HEK293 (cell line): ENCODE data around the gene KIF5A.
A peak's percentile ranks its signal among the peaks of the same experiment; 100 is the strongest.

Experiments
- GFI1B ChIP-seq: fragments of 450-650 bp; formaldehyde crosslinking; IDR thresholded peaks from 2 replicates; pipeline ENCODE4 v1.5.1; 2016; ENCODE audit warnings: missing biosample characterization, missing genetic modification characterization
- GLI4 ChIP-seq: fragments of 450-650 bp; formaldehyde crosslinking; IDR thresholded peaks from 2 replicates; pipeline ENCODE4 v1.5.1; 2016; ENCODE audit warnings: missing biosample characterization, missing genetic modification characterization
- HOXA7 ChIP-seq: sonication (generic); formaldehyde crosslinking; IDR thresholded peaks from 2 replicates; pipeline ENCODE4 v1.8.1; 2022; ENCODE audit warnings: missing genetic modification reagents, borderline replicate concordance
- IKZF3 ChIP-seq: fragments of 450-650 bp; IDR thresholded peaks from 2 replicates; pipeline ENCODE4 v1.5.0; 2018; ENCODE audit warnings: missing biosample characterization, mild to moderate bottlenecking, missing genetic modification characterization, moderate library complexity
- OSR2 ChIP-seq: fragments of 450-650 bp; formaldehyde crosslinking; IDR thresholded peaks from 2 replicates; pipeline ENCODE4 v1.5.1; 2016; ENCODE audit warnings: missing biosample characterization, missing genetic modification characterization
- ZFP3 ChIP-seq: fragments of 450-650 bp; formaldehyde crosslinking; IDR thresholded peaks from 2 replicates; pipeline ENCODE4 v1.5.1; 2016; ENCODE audit warnings: low read depth, missing biosample characterization, missing genetic modification characterization
- ZFP41 ChIP-seq: fragments of 450-650 bp; formaldehyde crosslinking; IDR thresholded peaks from 2 replicates; pipeline ENCODE4 v1.5.1; 2016; ENCODE audit warnings: missing biosample characterization, missing genetic modification characterization, borderline replicate concordance
- ZFP69B ChIP-seq: fragments of 450-650 bp; formaldehyde crosslinking; IDR thresholded peaks from 2 replicates; pipeline ENCODE4 v1.5.1; 2016; ENCODE audit warnings: missing biosample characterization, missing genetic modification characterization
- ZNF112 ChIP-seq: fragments of 450-650 bp; formaldehyde crosslinking; IDR thresholded peaks from 2 replicates; pipeline ENCODE4 v1.5.0; 2017; ENCODE audit warnings: missing biosample characterization, missing genetic modification characterization
- ZNF132 ChIP-seq: fragments of 450-650 bp; formaldehyde crosslinking; IDR thresholded peaks from 2 replicates; pipeline ENCODE4 v1.5.1; 2017; ENCODE audit warnings: missing biosample characterization, missing genetic modification characterization, borderline replicate concordance
- ZNF335 ChIP-seq: fragments of 450-650 bp; formaldehyde crosslinking; conservative IDR thresholded peaks from 2 replicates; pipeline ENCODE4 v1.5.1; 2016; ENCODE audit warnings: missing biosample characterization, missing genetic modification characterization
- ZNF354C ChIP-seq: fragments of 450-650 bp; formaldehyde crosslinking; IDR thresholded peaks from 2 replicates; pipeline ENCODE4 v1.5.1; 2016; ENCODE audit warnings: missing biosample characterization, missing genetic modification characterization, low read depth, borderline replicate concordance
- ZNF391 ChIP-seq: fragments of 450-650 bp; formaldehyde crosslinking; IDR thresholded peaks from 2 replicates; pipeline ENCODE4 v1.5.1; 2016; ENCODE audit warnings: low read depth, missing biosample characterization, missing genetic modification characterization, borderline replicate concordance
- ZNF416 ChIP-seq: fragments of 450-650 bp; formaldehyde crosslinking; IDR thresholded peaks from 2 replicates; pipeline ENCODE4 v1.5.1; 2016; ENCODE audit warnings: missing biosample characterization, missing genetic modification characterization
- ZNF48 ChIP-seq: fragments of 450-650 bp; formaldehyde crosslinking; IDR thresholded peaks from 2 replicates; pipeline ENCODE4 v1.5.1; 2016; ENCODE audit warnings: missing biosample characterization, missing genetic modification characterization
- ZNF529 ChIP-seq: fragments of 450-650 bp; formaldehyde crosslinking; IDR thresholded peaks from 2 replicates; pipeline ENCODE4 v1.5.1; 2017; ENCODE audit warnings: missing genetic modification characterization, missing biosample characterization; ENCODE audit not compliant: insufficient replicate concordance
- ZNF621 ChIP-seq: fragments of 450-650 bp; formaldehyde crosslinking; IDR thresholded peaks from 2 replicates; pipeline ENCODE4 v1.5.1; 2017; ENCODE audit warnings: missing biosample characterization, missing genetic modification characterization
- ZNF664 ChIP-seq: fragments of 450-650 bp; formaldehyde crosslinking; IDR thresholded peaks from 2 replicates; pipeline ENCODE4 v1.5.1; 2016; ENCODE audit warnings: missing biosample characterization, missing genetic modification characterization
- TF ChIP-seq, protein P1 (sequence below): fragments of 450-650 bp; formaldehyde crosslinking; IDR thresholded peaks from 2 replicates; pipeline ENCODE4 v1.5.1; 2016; ENCODE audit warnings: missing biosample characterization, missing genetic modification characterization, borderline replicate concordance
- TF ChIP-seq, protein P2 (sequence below): fragments of 450-650 bp; formaldehyde crosslinking; IDR thresholded peaks from 2 replicates; pipeline ENCODE4 v1.5.1; 2016; ENCODE audit warnings: missing biosample characterization, missing genetic modification characterization, low read depth
- TF ChIP-seq, protein P3 (sequence below): fragments of 450-650 bp; formaldehyde crosslinking; IDR thresholded peaks from 2 replicates; pipeline ENCODE4 v1.5.1; 2016; ENCODE audit warnings: missing biosample characterization, missing genetic modification characterization
- TF ChIP-seq, protein P4 (sequence below): fragments of 450-650 bp; formaldehyde crosslinking; IDR thresholded peaks from 2 replicates; pipeline ENCODE4 v1.5.1; 2016; ENCODE audit warnings: missing biosample characterization, missing genetic modification characterization
- TF ChIP-seq, protein P5 (sequence below): fragments of 450-650 bp; formaldehyde crosslinking; IDR thresholded peaks from 2 replicates; pipeline ENCODE4 v1.5.1; 2017; ENCODE audit warnings: missing biosample characterization, missing genetic modification characterization
- TF ChIP-seq, protein P6 (sequence below): fragments of 450-650 bp; formaldehyde crosslinking; IDR thresholded peaks from 2 replicates; pipeline ENCODE4 v1.5.1; 2017; ENCODE audit warnings: missing biosample characterization, missing genetic modification characterization
- TF ChIP-seq, protein P7 (sequence below): fragments of 450-650 bp; formaldehyde crosslinking; IDR thresholded peaks from 2 replicates; pipeline ENCODE4 v1.5.1; 2016; ENCODE audit warnings: missing biosample characterization, missing genetic modification characterization

KIF5A gene

DNA sequence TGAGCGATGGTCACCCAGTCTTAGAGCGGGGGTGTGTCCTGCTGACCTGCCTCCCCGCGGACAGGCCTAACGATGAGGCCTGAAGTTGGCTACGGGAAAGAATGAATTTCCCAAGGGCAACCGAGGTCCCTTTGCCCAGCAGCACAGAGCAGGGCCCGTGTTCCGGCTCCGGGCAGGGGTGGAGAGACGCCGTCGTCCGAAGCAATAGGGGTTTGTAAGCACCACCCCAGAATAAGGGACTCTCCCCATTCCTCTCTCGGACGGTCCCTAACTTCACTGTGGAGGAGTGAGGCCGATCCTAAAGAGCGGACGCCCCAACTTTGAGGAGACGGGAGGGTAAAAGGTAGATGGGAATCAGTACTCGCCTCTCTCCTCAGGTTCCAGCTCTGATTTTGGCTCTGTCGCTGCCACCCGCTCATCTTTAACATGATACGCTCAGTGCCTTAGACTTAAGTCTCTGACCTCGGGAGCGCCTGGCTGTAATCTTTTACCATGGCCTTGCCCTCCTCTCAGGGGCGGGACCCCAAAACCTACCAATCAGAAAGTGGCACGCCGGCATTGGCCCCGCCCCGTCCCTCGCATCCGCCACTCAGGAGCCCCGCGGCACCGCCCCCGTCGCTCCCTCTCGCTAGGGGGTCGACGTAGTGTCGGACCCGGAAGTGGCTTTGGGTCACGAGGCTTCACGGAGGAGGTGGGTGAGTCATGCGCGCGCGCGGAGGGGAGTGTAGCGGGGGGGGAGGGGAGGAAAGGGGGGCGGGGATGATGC, 29.6 kb upstream of the KIF5A start, which contains the start of gene DDIT3 (continued):
- TF ChIP-seq ZNF664 (tag by site-specific recombination) (no peak), OSR2 (tag by site-specific recombination) (no peak), IKZF3 (no peak), ZNF621 (no peak), ZNF112 (tag by site-specific recombination) (no peak), ZFP69B (tag by site-specific recombination) (peak; percentile 26; the same call in 1 of the 2 replicates), ZNF48 (tag by site-specific recombination) (no peak), ZNF335 (tag by site-specific recombination) (no peak), ZNF416 (no peak), ZNF529 (tag by site-specific recombination) (no peak), ZNF391 (no peak), ZNF132 (no peak), ZFP41 (tag by site-specific recombination) (peak; percentile 82; the same call in 1 of the 2 replicates), GFI1B (tag by site-specific recombination) (peak; percentile 73; the same call in 1 of the 2 replicates), ZFP3 (tag by site-specific recombination) (no peak), HOXA7 (CRISPR knock-in tag) (no peak), ZNF354C (tag by site-specific recombination) (no peak), GLI4 (tag by site-specific recombination) (no peak)
- TF ChIP-seq, protein P1, sequence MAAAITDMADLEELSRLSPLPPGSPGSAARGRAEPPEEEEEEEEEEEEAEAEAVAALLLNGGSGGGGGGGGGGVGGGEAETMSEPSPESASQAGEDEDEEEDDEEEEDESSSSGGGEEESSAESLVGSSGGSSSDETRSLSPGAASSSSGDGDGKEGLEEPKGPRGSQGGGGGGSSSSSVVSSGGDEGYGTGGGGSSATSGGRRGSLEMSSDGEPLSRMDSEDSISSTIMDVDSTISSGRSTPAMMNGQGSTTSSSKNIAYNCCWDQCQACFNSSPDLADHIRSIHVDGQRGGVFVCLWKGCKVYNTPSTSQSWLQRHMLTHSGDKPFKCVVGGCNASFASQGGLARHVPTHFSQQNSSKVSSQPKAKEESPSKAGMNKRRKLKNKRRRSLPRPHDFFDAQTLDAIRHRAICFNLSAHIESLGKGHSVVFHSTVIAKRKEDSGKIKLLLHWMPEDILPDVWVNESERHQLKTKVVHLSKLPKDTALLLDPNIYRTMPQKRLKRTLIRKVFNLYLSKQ (tag by site-specific recombination): no peak
- TF ChIP-seq, protein P2, sequence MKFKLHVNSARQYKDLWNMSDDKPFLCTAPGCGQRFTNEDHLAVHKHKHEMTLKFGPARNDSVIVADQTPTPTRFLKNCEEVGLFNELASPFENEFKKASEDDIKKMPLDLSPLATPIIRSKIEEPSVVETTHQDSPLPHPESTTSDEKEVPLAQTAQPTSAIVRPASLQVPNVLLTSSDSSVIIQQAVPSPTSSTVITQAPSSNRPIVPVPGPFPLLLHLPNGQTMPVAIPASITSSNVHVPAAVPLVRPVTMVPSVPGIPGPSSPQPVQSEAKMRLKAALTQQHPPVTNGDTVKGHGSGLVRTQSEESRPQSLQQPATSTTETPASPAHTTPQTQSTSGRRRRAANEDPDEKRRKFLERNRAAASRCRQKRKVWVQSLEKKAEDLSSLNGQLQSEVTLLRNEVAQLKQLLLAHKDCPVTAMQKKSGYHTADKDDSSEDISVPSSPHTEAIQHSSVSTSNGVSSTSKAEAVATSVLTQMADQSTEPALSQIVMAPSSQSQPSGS: 0 out of 2 replicates have a peak, but pooled peaks have one; percentile 27
- TF ChIP-seq, protein P3, sequence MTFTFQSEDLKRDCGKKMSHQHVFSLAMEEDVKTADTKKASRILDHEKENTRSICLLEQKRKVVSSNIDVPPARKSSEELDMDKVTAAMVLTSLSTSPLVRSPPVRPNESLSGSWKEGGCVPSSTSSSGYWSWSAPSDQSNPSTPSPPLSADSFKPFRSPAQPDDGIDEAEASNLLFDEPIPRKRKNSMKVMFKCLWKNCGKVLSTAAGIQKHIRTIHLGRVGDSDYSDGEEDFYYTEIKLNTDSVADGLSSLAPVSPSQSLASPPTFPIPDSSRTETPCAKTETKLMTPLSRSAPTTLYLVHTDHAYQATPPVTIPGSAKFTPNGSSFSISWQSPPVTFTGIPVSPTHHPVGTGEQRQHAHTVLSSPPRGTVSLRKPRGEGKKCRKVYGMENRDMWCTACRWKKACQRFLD: no peak
- TF ChIP-seq, protein P4, sequence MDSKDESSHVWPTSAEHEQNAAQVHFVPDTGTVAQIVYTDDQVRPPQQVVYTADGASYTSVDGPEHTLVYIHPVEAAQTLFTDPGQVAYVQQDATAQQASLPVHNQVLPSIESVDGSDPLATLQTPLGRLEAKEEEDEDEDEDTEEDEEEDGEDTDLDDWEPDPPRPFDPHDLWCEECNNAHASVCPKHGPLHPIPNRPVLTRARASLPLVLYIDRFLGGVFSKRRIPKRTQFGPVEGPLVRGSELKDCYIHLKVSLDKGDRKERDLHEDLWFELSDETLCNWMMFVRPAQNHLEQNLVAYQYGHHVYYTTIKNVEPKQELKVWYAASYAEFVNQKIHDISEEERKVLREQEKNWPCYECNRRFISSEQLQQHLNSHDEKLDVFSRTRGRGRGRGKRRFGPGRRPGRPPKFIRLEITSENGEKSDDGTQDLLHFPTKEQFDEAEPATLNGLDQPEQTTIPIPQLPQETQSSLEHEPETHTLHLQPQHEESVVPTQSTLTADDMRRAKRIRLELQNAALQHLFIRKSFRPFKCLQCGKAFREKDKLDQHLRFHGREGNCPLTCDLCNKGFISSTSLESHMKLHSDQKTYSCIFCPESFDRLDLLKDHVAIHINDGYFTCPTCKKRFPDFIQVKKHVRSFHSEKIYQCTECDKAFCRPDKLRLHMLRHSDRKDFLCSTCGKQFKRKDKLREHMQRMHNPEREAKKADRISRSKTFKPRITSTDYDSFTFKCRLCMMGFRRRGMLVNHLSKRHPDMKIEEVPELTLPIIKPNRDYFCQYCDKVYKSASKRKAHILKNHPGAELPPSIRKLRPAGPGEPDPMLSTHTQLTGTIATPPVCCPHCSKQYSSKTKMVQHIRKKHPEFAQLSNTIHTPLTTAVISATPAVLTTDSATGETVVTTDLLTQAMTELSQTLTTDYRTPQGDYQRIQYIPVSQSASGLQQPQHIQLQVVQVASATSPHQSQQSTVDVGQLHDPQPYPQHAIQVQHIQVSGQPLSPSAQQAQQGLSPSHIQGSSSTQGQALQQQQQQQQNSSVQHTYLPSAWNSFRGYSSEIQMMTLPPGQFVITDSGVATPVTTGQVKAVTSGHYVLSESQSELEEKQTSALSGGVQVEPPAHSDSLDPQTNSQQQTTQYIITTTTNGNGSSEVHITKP: no peak
- TF ChIP-seq, protein P5, sequence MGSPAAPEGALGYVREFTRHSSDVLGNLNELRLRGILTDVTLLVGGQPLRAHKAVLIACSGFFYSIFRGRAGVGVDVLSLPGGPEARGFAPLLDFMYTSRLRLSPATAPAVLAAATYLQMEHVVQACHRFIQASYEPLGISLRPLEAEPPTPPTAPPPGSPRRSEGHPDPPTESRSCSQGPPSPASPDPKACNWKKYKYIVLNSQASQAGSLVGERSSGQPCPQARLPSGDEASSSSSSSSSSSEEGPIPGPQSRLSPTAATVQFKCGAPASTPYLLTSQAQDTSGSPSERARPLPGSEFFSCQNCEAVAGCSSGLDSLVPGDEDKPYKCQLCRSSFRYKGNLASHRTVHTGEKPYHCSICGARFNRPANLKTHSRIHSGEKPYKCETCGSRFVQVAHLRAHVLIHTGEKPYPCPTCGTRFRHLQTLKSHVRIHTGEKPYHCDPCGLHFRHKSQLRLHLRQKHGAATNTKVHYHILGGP (tag by site-specific recombination): no peak
- TF ChIP-seq, protein P6, sequence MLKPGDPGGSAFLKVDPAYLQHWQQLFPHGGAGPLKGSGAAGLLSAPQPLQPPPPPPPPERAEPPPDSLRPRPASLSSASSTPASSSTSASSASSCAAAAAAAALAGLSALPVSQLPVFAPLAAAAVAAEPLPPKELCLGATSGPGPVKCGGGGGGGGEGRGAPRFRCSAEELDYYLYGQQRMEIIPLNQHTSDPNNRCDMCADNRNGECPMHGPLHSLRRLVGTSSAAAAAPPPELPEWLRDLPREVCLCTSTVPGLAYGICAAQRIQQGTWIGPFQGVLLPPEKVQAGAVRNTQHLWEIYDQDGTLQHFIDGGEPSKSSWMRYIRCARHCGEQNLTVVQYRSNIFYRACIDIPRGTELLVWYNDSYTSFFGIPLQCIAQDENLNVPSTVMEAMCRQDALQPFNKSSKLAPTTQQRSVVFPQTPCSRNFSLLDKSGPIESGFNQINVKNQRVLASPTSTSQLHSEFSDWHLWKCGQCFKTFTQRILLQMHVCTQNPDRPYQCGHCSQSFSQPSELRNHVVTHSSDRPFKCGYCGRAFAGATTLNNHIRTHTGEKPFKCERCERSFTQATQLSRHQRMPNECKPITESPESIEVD: no peak
- TF ChIP-seq, protein P7, sequence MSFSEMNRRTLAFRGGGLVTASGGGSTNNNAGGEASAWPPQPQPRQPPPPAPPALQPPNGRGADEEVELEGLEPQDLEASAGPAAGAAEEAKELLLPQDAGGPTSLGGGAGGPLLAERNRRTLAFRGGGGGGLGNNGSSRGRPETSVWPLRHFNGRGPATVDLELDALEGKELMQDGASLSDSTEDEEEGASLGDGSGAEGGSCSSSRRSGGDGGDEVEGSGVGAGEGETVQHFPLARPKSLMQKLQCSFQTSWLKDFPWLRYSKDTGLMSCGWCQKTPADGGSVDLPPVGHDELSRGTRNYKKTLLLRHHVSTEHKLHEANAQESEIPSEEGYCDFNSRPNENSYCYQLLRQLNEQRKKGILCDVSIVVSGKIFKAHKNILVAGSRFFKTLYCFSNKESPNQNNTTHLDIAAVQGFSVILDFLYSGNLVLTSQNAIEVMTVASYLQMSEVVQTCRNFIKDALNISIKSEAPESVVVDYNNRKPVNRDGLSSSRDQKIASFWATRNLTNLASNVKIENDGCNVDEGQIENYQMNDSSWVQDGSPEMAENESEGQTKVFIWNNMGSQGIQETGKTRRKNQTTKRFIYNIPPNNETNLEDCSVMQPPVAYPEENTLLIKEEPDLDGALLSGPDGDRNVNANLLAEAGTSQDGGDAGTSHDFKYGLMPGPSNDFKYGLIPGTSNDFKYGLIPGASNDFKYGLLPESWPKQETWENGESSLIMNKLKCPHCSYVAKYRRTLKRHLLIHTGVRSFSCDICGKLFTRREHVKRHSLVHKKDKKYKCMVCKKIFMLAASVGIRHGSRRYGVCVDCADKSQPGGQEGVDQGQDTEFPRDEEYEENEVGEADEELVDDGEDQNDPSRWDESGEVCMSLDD: peak; percentile 54
